HL-60 (cell line): ENCODE measurements around the gene ROCK1.

ENCODE experiments used
- DNase-seq, 2 experiments: peaks; one replicate each; pipeline ENCODE4 v3.0.0-alpha.2; 2010 to 2020; ENCODE audit warnings: low read depth in 1 of 2, low spot score in 1 of 2
- H3K27ac ChIP-seq: fragments of 250-450 bp; sonication (Bioruptor Pico); replicated peaks from 2 replicates; pipeline ENCODE4 v1.5.1; 2020; ENCODE audit warnings: mild to moderate bottlenecking, moderate library complexity
- H3K27me3 ChIP-seq: fragments of 250-450 bp; sonication (Bioruptor Pico); 2 replicates; pipeline ENCODE4 v1.5.1; 2021; ENCODE audit warnings: mild to moderate bottlenecking, moderate library complexity; ENCODE audit not compliant: insufficient read depth, poor library complexity, severe bottlenecking
- H3K4me3 ChIP-seq: replicated peaks from 2 replicates; pipeline ENCODE4 v1.5.1; 2011; ENCODE audit warnings: mild to moderate bottlenecking, control low read depth, low read length; ENCODE audit not compliant: insufficient read depth
- GABPA ChIP-seq: IDR thresholded peaks from 2 replicates; pipeline ENCODE4 v1.6.1; 2012; ENCODE audit warnings: low read depth
- POLR2AphosphoS5 ChIP-seq: IDR thresholded peaks from 2 replicates; pipeline ENCODE4 v1.6.1; 2012; ENCODE audit warnings: low read depth
- SPI1 ChIP-seq: IDR thresholded peaks from 2 replicates; pipeline ENCODE4 v1.6.1; 2012; ENCODE audit warnings: low read depth, mild to moderate bottlenecking, borderline replicate concordance
- TF ChIP-seq, protein P1 (sequence below): IDR thresholded peaks from one replicate; pipeline ENCODE4 v1.5.1; 2011; ENCODE audit warnings: low read length, control low read depth, inconsistent platforms; ENCODE audit not compliant: insufficient read depth
- TF ChIP-seq, protein P2 (sequence below): IDR thresholded peaks from 2 replicates; pipeline ENCODE4 v1.6.1; 2012; ENCODE audit warnings: low read depth; ENCODE audit not compliant: insufficient replicate concordance

The ROCK1 gene

DNA sequence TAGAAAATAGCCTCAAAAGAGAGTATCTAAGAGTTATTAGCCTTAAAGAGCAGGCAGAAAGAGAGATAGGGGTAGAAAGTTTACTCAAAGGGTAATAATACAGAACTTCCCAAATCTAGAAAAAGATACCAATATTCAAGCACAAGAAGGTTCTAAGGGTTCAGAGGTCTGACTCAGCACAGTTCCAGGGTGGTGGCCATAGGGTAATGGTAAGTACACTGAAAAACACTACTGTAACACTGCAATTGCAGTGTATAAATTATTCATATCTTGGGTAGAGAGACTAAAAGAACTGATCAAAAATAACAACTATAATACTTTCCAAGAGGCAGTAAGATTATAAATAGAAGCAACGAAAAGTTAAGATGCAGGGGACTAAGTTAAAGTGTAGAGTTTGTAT lies 115.2 kb downstream of the ROCK1 start:
- no peak for DNase-seq
- H3K27me3 ChIP-seq = no peaks in the 10 kb centered on the region
- no peak overlapping the region for H3K4me3 ChIP-seq
- no peak for TF ChIP-seq GABPA
- TF ChIP-seq, protein P1, sequence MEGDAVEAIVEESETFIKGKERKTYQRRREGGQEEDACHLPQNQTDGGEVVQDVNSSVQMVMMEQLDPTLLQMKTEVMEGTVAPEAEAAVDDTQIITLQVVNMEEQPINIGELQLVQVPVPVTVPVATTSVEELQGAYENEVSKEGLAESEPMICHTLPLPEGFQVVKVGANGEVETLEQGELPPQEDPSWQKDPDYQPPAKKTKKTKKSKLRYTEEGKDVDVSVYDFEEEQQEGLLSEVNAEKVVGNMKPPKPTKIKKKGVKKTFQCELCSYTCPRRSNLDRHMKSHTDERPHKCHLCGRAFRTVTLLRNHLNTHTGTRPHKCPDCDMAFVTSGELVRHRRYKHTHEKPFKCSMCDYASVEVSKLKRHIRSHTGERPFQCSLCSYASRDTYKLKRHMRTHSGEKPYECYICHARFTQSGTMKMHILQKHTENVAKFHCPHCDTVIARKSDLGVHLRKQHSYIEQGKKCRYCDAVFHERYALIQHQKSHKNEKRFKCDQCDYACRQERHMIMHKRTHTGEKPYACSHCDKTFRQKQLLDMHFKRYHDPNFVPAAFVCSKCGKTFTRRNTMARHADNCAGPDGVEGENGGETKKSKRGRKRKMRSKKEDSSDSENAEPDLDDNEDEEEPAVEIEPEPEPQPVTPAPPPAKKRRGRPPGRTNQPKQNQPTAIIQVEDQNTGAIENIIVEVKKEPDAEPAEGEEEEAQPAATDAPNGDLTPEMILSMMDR = no peak
- TF ChIP-seq POLR2AphosphoS5 = no peak
- TF ChIP-seq SPI1 = no peak
- TF ChIP-seq, protein P2, sequence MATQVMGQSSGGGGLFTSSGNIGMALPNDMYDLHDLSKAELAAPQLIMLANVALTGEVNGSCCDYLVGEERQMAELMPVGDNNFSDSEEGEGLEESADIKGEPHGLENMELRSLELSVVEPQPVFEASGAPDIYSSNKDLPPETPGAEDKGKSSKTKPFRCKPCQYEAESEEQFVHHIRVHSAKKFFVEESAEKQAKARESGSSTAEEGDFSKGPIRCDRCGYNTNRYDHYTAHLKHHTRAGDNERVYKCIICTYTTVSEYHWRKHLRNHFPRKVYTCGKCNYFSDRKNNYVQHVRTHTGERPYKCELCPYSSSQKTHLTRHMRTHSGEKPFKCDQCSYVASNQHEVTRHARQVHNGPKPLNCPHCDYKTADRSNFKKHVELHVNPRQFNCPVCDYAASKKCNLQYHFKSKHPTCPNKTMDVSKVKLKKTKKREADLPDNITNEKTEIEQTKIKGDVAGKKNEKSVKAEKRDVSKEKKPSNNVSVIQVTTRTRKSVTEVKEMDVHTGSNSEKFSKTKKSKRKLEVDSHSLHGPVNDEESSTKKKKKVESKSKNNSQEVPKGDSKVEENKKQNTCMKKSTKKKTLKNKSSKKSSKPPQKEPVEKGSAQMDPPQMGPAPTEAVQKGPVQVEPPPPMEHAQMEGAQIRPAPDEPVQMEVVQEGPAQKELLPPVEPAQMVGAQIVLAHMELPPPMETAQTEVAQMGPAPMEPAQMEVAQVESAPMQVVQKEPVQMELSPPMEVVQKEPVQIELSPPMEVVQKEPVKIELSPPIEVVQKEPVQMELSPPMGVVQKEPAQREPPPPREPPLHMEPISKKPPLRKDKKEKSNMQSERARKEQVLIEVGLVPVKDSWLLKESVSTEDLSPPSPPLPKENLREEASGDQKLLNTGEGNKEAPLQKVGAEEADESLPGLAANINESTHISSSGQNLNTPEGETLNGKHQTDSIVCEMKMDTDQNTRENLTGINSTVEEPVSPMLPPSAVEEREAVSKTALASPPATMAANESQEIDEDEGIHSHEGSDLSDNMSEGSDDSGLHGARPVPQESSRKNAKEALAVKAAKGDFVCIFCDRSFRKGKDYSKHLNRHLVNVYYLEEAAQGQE = no peak
- H3K27ac ChIP-seq = no peak overlapping the region

DNA sequence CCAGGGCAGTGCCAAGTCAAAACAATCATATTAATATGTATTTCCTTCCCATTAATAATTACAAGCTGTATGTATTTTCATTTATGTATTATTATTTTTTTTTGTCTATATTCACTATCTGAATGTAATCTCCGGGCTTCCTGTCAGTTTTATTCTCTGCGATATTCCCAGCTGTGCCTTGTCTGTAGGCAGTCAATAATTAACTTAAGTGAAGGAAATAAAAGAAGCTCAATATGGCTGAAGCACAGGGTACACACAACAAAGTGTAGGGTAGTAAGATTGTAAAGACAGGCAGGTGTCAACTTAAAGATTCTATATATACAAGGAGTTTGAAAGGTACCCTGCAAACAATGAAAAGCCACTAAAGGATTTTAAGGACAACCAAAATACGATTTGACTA lies 122.9 kb downstream of the ROCK1 start:
- no peak overlapping the region for H3K4me3 ChIP-seq
- TF ChIP-seq, protein P2 = no peak
- TF ChIP-seq POLR2AphosphoS5 = no peak
- TF ChIP-seq, protein P1 = no peak
- no peak for TF ChIP-seq SPI1
- no peak for TF ChIP-seq GABPA
- H3K27ac ChIP-seq = no peak overlapping the region
- no peak for DNase-seq
- no peaks in the 10 kb centered on the region for H3K27me3 ChIP-seq

DNA sequence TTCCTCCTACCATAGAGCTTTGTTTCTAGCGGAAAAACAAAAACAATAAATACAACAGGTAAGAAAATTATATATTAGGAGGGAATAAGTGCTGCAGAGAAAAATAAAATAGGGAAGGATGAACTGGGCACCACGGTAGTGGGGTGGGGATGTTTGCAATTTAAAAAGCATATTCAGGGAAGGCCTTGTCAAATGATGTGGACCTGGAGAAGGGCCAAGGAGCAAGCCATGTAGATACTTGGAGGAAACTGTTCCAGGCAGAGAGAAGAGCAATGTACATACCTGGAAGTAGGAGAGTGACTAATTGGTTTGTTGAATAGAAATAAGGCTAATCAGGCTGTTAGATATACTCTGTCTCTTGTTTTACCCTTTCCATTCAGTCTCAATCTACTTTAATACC lies 136.5 kb downstream of the ROCK1 start:
- DNase-seq = no peak
- Histone ChIP-seq H3K27me3 (no peaks in the 10 kb centered on the region), H3K27ac (no peak overlapping the region), H3K4me3 (no peak overlapping the region)
- TF ChIP-seq SPI1 (no peak), GABPA (no peak), POLR2AphosphoS5 (no peak)
- TF ChIP-seq, protein P1 = no peak
- TF ChIP-seq, protein P2 = no peak
